Measurements from ENCODE around the gene HDHD3. TPM values are rescaled to one million over a fixed set of nuclear protein-coding genes. Genes with fewer than 3 reads are reported as not detected.

The HDHD3 gene
- polyA plus RNA-seq, 1 of the 3 experiments (the other 2 are of a cell fraction) = 17.1 TPM

- Histone ChIP-seq H3K4me2 (no peak overlapping the region), H3F3A (replicated peaks; ENCODE audit: insufficient read depth) (peaks cover 9% of the 10 kb centered on the region), H3K79me2 (ENCODE audit: insufficient read depth) (no peaks in the 10 kb centered on the region), H3K4me3 (ENCODE audit: low read depth in 2 of 2, low read length in 1 of 2) (no peak overlapping the region), H2AFZ (ENCODE audit: low read depth) (no peak overlapping the region), H3K9ac (no peak overlapping the region), H3K27ac (ENCODE audit: low read depth in 2 of 2, low read length in 1 of 2) (no peak overlapping the region), H3K27me3 (ENCODE audit: insufficient read depth) (peaks cover 7% of the 10 kb centered on the region; the same call in 1 of the 2 replicates), H4K20me1 (ENCODE audit: insufficient read depth) (no peaks in the 10 kb centered on the region), H3K36me3 (replicated peaks in 1 of 2; ENCODE audit: control insufficient read depth in 1 of 2, insufficient read depth in 2 of 2, low read length in 1 of 2) (no peaks in the 10 kb centered on the region), H3K4me1 (ENCODE audit: control insufficient read depth in 1 of 2, insufficient read depth in 2 of 2, low read depth in 1 of 2, low read length in 1 of 2) (peaks cover 0 to 6% of the 10 kb centered on the region in 2 experiments; a peak in 1 of 4 replicates), H3K9me2 (no peaks in the 10 kb centered on the region), H3K9me3 (no peaks in the 10 kb centered on the region)
- TF ChIP-seq USF1 (IDR thresholded peaks at IDR 0.05; ENCODE audit: borderline replicate concordance, low read depth) (no peak), FOXJ3 (CRISPR knock-in tag; IDR thresholded peaks at IDR 0.05) (no peak), MEF2A (IDR thresholded peaks at IDR 0.05; ENCODE audit: borderline replicate concordance, low read depth) (no peak), RXRA (IDR thresholded peaks at IDR 0.05; ENCODE audit: borderline replicate concordance, low read depth) (no peak), ZBTB33 (IDR thresholded peaks at IDR 0.05; ENCODE audit: borderline replicate concordance, low read depth) (no peak), TAF1 (IDR thresholded peaks at IDR 0.05; ENCODE audit: borderline replicate concordance, low read depth, low read length) (no peak), EZH2phosphoT487 (IDR thresholded peaks at IDR 0.05; ENCODE audit: borderline replicate concordance, low read depth) (no peak), GABPA (IDR thresholded peaks at IDR 0.05; ENCODE audit: low read depth) (no peak), RFX5 (IDR thresholded peaks at IDR 0.05; ENCODE audit: low read length) (no peak), FOXM1 (IDR thresholded peaks at IDR 0.05; ENCODE audit: low read depth) (no peak), IRF3 (IDR thresholded peaks at IDR 0.05; ENCODE audit: low read depth, low read length) (no peak), TEAD4 (IDR thresholded peaks at IDR 0.05; ENCODE audit: borderline replicate concordance, insufficient read depth) (no peak), MXI1 (IDR thresholded peaks at IDR 0.05; ENCODE audit: low read depth, low read length) (no peak)
- ChIA-PET POLR2A (no interaction called here), CTCF (interaction anchor here (1.1 kb wide), 1 partner anchor 45 kb away, joined by 3 read pairs; no protein-coding TSS in a partner anchor)
- 69% methylated on average over 7 of the region's 7 CpGs for WGBS (ENCODE audit: low lambda C conversion rate)
- DNase-seq = no peak
Observed at GRCh38 chr9:113356686-113357292, 20.0 kb downstream of the HDHD3 start.

All from SK-N-SH (cell line).